GM21619 (cell line): ENCODE data around the gene ZNF865.
A peak's percentile ranks its signal among the peaks of the same experiment; 100 is the strongest.

Source experiments
- ATAC-seq: cut with Tn5 transposase; IDR thresholded peaks from one replicate; pipeline ENCODE4 v1.9.1; 2021; ENCODE audit not compliant: unreplicated experiment

The ZNF865 gene

DNA sequence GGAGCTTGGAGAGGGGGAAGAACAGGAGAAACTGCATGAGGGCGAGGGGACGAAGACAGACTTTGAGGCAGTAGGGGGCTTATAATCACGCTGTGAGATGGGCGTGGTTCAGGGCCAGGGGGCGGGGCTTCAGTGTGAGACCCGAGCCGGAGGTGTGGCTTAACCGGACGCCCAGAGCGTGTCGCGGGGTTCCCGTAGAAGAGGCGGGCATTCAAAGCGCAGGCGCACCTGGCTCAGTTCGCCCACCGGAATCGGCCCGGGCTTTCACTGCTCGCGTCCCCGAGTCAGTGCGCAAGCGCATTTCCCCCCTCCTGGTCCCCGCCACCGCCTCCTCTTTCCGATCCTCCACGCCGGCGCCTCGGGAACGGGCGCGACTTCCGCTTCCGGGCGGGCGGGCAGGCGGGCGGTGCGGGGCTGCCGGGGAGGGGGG, 225 bp upstream of the ZNF865 start:
- ATAC-seq: peak; percentile 65

- no peak for ATAC-seq
Measured at GRCh38 chr19:55606471-55606787, 982 bp downstream of the ZNF865 start.

- ATAC-seq: no peak
Measured at GRCh38 chr19:55606817-55607216, 1.4 kb downstream of the ZNF865 start.

DNA sequence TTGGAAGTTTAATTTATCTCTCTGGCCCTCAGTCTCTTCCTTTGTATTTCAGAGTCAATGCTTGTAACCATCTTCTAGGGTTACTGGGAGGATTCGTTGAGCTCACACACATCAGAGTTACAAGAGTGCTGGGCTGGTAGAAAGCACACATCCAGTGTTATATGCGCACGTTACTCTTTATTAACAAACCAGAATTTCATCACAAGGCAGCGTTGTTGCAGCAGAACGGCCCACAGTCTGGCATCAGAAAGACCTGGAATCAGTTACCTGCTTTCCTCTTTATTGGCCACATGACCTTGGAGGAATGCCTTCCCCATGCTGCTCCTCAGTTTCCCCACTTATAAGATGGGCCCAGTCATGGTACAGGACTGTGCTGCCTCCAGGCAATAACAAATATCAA, 3.9 kb downstream of the ZNF865 start:
- ATAC-seq: no peak

- no peak for ATAC-seq
Measured at GRCh38 chr19:55611300-55611982, 6.0 kb downstream of the ZNF865 start.

DNA sequence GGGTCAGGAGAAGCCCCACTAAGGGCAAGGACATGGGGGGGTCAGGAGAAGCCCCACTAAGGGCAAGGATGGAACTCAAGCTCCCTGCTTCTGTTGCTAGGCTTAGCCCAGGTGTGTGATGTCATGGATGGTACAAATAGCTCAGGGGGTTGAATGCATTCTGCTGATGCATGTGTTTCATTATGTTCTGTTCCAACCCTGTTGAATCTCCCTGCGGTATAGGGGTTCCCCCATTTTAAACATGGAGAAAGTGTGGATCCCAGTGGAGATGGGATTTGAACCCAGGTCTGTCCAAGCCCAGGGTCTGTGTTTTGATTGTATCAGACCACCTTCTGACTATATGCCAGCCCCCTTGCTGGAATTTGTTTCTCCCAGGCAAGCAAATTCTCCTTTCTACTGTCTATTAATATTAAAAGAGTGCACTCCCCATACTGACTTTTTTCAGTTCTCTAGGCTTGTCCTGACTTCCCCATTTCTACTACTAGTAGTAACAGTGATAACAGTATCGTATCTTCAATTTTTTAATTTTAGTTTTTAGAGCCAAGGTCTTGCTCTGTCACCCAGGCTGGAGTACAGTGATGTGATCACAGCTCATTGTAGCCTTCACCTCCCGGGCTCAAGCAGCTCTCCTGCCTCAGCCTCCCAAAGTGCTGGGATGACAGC, 6.7 kb downstream of the ZNF865 start:
- no peak for ATAC-seq

GRCh38 chr19:55613396-55613795, 7.9 kb downstream of the ZNF865 start:
- no peak for ATAC-seq

DNA sequence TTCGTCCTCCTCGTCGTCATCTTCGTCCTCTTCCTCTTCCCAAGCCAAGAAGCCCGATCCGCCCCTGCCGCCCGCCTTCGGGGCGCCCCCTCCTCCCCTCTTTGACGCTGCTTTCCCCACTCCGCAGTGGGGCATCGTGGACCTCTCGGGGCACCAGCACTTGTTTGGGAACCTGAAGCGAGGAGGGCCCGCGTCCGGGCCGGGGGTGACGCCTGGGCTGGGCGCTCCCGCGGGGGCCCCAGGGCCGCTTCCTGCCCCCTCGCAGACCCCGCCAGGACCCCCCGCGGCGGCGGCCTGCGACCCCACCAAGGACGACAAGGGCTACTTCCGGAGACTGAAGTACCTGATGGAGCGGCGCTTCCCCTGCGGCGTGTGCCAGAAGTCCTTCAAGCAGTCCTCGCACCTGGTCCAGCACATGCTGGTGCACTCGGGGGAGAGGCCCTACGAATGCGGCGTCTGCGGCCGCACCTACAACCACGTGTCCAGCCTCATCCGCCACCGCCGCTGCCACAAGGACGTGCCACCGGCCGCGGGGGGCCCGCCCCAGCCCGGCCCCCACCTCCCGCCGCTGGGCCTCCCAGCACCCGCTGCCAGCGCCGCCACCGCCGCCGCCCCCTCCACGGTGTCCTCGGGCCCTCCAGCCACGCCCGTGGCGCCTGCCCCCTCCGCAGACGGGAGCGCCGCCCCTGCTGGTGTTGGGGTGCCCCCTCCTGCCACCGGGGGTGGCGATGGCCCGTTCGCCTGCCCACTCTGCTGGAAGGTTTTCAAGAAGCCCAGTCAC, 8.7 kb downstream of the ZNF865 start:
- ATAC-seq: no peak

- ATAC-seq: no peak
Measured at GRCh38 chr19:55614711-55615542, 9.5 kb downstream of the ZNF865 start.

DNA sequence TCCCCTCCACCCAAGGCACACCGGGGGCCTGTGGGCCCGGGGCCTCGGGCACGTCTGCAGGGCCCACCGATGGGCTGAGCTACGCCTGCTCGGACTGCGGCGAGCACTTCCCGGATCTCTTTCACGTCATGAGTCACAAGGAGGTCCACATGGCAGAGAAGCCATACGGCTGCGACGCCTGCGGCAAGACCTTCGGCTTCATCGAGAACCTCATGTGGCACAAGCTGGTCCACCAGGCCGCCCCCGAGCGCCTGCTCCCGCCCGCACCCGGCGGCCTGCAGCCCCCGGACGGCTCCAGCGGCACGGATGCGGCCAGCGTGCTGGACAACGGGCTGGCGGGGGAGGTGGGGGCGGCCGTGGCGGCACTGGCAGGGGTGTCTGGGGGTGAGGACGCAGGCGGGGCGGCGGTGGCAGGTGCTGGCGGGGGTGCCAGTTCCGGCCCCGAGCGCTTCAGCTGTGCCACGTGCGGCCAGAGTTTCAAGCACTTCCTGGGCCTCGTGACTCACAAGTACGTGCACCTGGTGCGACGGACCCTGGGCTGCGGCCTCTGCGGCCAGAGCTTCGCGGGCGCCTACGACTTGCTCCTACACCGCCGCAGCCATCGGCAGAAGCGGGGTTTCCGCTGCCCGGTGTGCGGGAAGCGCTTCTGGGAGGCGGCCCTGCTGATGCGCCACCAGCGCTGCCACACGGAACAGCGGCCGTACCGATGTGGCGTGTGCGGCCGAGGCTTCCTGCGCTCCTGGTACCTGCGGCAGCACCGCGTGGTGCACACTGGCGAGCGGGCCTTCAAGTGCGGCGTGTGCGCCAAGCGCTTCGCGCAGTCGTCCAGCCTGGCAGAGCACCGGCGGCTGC, 10.3 kb downstream of the ZNF865 start:
- no peak for ATAC-seq

- no peak for ATAC-seq
Measured at GRCh38 chr19:55616395-55616875, 11.0 kb downstream of the ZNF865 start.

DNA sequence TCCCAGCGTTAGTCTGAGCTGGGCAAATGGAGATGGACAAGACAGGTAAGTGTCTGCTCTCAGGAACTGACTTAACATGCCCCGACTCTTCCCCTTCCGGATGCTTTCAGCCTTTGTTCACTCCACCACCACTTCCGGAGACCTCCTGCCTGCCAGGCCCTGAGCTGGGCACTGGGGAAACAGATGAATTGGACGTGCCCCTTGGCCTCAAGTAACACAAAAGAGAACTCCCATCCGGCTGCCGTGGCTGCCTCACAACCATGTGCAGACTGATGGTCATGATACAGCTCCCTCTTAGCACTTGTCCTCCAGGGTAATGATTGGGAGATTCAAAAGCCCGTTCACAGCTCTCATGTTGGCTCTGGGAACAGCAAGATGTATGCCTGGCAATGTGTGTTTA, 12.0 kb downstream of the ZNF865 start:
- no peak for ATAC-seq

DNA sequence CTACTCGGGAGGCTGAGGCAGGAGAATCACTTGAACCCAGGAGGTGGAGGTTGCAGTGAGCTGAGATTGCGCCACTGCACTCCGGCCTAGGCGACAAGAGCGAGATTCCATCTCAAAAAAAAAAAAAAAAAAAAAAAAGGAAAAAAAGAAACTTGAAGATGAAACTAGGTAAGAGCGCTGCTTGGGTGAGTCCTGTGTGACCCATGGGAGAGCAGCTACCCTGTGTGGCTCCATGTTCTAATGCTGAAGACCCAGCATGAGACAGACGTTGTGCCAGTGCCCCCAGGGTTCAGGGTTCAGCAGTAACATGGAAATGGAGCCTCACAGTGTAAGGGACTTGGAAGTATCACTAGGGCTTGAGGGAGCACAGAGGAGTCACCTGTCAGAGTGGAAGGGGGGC, 13.0 kb downstream of the ZNF865 start:
- no peak for ATAC-seq

DNA sequence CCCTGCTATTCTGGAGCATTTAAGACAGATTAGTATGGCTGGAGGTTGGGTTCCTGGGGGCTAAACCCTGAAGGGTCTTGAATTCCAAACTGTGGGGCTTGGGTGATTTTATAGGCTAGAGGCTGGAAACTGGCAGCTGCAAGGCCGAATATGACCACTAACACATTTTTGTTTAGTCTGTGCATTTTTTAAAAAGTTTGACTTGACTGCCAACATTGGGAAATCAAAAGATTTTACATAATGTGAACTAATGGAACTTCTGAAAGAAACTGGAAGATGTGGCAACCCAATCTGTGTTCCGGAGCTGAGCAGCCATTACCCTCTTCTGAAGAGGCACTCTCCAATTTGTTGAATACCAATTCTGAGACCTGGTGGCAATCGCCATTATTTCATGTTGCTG, 13.8 kb downstream of the ZNF865 start:
- no peak for ATAC-seq

GRCh38 chr19:55620410-55621204, 15.2 kb downstream of the ZNF865 start:
- no peak for ATAC-seq

DNA sequence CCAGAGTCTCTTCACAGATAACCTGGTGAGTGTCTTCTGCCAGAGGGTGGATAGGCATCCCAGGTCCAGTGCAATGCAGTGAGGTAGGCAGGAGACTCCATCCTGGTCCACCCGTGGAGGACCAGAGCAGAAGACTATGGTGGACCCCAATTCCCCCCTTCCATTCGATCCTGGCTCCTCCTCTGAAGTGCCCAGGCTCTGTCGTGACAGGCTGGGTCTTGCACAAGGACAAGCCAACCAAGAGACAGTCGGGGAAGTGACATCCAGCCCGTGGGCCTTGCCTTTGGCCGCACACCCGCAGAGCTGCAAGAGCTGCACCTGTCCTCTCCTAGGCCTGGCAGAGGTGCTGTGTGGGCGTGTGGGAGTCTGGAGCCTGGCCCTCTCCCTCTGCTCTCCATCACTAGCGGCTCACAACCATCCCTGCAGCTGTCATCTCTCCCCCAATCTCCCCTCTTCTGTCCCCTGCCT, 15.8 kb downstream of the ZNF865 start:
- ATAC-seq: no peak

DNA sequence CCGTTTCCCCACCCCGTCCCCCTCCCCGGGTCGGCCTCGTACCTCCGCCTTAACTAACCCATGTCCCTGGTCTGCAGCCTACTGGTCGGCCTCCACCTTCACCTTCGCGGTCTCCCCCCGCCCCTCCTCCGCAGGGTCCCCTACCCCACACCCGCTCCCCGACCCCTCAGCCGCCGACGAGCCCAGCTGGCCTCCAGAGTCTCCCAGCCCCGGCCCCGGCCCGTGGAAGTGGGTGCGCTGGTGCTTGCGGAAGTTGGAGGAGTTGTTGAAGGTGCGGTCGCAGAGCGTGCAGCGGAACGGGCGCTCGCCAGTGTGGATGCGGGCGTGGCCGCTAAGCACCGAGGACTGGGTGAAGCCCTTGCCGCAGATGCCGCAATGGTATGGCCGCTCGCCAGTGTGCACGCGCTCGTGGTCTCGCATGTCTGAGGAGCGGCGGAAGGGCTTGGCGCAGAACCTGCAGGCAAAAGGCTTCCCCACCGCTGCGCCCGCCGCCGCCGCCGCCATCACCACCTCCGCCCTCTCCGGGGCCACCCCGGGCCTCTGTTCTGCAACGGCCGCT, 16.3 kb downstream of the ZNF865 start:
- no peak for ATAC-seq

DNA sequence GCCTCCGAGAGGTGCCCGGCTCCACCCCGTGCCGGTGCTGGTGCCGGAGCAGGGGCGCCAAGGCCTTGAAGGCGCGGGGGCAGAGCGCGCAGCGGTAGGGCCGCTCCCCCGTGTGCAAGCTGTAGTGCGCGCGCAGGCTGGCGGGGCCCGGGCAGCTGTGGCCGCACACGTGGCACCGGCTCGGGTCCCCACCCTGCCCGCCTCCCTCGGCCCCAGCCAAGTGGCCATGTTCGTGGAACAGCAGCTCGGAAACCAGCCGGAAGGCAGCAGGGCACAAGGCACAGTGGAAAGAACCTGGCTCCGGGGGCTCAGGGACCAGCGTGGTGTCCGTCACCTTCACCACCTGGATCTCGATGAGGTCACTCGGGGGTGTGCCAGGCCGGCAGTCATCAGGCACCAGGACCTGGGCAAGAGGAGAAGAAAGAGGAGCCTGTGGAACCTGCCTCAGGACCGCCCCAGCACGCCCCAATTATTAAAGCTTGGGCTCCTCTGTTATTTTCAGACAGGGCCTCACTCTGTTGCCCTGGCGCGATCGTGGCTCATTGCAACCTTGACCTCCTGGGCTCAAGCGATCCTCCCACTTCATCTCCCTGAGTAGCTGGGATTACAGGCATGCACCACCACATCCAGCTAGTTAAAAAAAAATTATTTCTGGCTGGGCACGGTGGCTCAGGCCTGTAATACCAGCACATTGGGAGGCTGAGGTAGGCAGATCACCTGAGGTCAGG, 17.0 kb downstream of the ZNF865 start:
- no peak for ATAC-seq
